Activated CD8-positive, alpha-beta T cell treated with anti-CD3 and anti-CD28 coated beads for 36 hours (primary cell): ENCODE data around the gene PHLDB1. TPM values are rescaled to one million over a fixed set of nuclear protein-coding genes. Genes with fewer than 3 reads are reported as not detected.

Experiments used
- ATAC-seq: fragments of 200-7000 bp; cut with Tn5 transposase; one replicate; pipeline ENCODE4 v1.10.0; 2021; ENCODE audit warnings: mild to moderate bottlenecking, moderate library complexity
- CTCF ChIA-PET: fragments of 350-600 bp; sonication (Branson Sonifier 250); formaldehyde crosslinking; loops from one replicate; lab custom pipeline; 2021; ENCODE audit warnings: antibody characterized with exemption; lab: Charles Lee
- POLR2A ChIA-PET: fragments of 350-600 bp; sonication (Branson Sonifier 250); formaldehyde crosslinking; loops from one replicate; lab custom pipeline; 2021; ENCODE audit warnings: antibody characterized with exemption; lab: Charles Lee
- DNase-seq: peaks from one replicate; pipeline ENCODE4 v3.0.0-alpha.2; 2020
- H3K27ac Mint-ChIP-seq: one replicate; pipeline ENCODE4 v1.8.0; 2021; ENCODE audit warnings: mild to moderate bottlenecking, mixed read lengths
- H3K27me3 Mint-ChIP-seq: one replicate; pipeline ENCODE4 v1.8.0; 2021; ENCODE audit warnings: mixed read lengths
- H3K36me3 Mint-ChIP-seq: one replicate; pipeline ENCODE4 v1.8.0; 2021; ENCODE audit warnings: low read depth, mixed read lengths
- H3K4me1 Mint-ChIP-seq: one replicate; pipeline ENCODE4 v1.8.0; 2021; ENCODE audit warnings: low read depth, mixed read lengths
- H3K4me3 Mint-ChIP-seq: one replicate; pipeline ENCODE4 v1.8.0; 2021; ENCODE audit warnings: mild to moderate bottlenecking, moderate library complexity, mixed read lengths
- H3K9me3 Mint-ChIP-seq: one replicate; pipeline ENCODE4 v1.8.0; 2021; ENCODE audit warnings: mixed read lengths
- intact Hi-C: fragments of 100-400 bp; cut with micrococcal nuclease; formaldehyde crosslinking; loops from one replicate; pipeline ENCODE4 v1.10.0; 2022
- total RNA-seq, 2 experiments: library from RNA; stranded (reverse); gene quantifications; one replicate each; pipeline ENCODE4 v1.2.3, GENCODE V29; 2021
- TF ChIP-seq, protein P1 (sequence below): fragments of 200-600 bp; IDR thresholded peaks from one replicate; pipeline ENCODE4 v1.8.0; 2022; ENCODE audit warnings: antibody characterized with exemption, mild to moderate bottlenecking

Gene PHLDB1
- total RNA-seq, 2 experiments from 2014 or later, result 3.0 to 5.1 TPM

DNA sequence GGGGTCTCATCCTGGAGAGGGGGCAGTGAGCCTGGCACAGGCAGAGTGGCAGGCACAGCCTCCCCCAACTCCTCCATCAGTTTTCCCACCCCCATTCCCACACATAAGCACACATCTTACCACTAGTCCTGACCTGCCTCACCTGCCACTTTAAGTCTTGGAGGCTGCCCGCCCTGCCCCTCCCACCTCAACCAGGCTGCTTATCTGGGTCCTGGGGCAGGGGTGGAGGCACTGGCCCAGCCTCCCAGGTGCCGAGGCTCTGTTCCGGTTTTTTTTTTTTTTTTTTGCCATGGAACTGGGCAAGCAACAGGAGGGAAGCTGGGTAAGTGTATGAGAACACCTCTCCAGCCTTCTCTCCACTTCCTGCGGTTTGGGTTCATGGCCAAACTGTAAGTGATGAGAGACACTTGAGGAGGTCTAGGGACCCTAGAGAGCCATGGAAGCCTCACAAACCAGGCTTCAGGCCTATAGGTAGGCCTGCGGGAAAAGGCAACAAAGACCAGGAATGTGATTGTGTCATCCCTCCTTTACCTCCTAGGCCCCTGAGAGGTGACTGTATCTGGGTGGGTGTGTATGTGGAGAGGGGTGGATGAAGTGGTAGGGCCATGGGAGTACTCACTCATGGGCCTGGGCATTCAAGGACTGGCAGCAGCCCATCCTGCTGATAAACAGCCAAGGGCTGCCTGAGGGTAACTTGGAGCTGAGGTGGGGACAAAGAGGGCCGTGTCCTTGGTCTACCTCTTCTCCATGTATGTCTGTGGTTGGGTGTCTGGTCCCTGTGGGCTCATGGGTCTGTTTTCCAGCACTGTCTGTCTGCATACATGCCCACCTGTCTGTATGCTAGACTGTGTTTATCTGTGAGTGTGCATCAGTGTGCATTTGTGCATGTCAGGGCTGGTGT is 22.6 kb downstream of the PHLDB1 start:
- ChIA-PET CTCF (no interaction called here), POLR2A (no interaction called here)
- intact Hi-C loops, result no loop called here
- no peaks in the 10 kb centered on the region for H3K4me1 Mint-ChIP-seq
- H3K4me3 Mint-ChIP-seq, result no peak overlapping the region
- H3K9me3 Mint-ChIP-seq, result no peaks in the 10 kb centered on the region
- no peak overlapping the region for H3K27ac Mint-ChIP-seq
- ATAC-seq (no peak), DNase-seq (no peak)
- TF ChIP-seq, protein P1, sequence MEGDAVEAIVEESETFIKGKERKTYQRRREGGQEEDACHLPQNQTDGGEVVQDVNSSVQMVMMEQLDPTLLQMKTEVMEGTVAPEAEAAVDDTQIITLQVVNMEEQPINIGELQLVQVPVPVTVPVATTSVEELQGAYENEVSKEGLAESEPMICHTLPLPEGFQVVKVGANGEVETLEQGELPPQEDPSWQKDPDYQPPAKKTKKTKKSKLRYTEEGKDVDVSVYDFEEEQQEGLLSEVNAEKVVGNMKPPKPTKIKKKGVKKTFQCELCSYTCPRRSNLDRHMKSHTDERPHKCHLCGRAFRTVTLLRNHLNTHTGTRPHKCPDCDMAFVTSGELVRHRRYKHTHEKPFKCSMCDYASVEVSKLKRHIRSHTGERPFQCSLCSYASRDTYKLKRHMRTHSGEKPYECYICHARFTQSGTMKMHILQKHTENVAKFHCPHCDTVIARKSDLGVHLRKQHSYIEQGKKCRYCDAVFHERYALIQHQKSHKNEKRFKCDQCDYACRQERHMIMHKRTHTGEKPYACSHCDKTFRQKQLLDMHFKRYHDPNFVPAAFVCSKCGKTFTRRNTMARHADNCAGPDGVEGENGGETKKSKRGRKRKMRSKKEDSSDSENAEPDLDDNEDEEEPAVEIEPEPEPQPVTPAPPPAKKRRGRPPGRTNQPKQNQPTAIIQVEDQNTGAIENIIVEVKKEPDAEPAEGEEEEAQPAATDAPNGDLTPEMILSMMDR, result no peak
- H3K27me3 Mint-ChIP-seq, result no peaks in the 10 kb centered on the region
- no peaks in the 10 kb centered on the region for H3K36me3 Mint-ChIP-seq

DNA sequence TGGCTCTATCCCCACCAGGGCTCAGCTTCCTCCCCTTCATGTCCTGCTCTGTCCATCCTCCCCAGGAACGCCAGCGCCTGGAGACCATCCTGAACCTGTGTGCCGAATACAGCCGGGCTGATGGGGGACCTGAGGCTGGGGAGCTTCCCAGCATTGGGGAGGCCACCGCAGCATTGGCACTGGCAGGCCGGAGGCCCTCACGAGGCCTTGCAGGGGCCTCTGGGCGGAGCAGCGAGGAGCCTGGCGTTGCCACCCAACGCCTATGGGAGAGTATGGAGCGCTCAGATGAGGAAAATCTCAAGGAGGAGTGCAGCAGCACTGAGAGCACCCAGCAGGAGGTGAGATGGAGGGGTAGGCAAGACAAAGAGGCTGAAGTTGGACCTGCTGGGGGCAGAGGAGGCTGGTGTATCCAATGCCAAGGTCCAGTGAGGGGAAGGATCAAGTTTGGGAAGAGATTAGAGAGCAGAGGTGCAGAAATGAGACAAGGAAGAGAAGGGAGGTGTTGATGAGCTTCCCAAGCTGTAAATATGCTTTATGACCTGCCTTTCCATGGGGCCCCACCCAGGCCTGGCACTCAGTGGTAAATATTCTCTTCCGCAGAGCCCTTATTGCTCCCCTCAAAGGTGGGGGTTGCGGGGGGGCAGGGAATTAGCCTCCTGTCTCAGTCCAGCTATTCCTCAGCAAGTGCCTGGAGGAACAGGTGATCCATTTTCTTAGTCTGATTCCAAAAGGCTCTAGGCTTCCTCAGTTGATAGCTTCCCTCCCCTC is 23.9 kb downstream of the PHLDB1 start:
- DNase-seq, result no peak
- no peaks in the 10 kb centered on the region for H3K9me3 Mint-ChIP-seq
- CTCF ChIA-PET, result interaction anchor here (1.2 kb wide), 2 partner anchors 12 to 58 kb away, joined by 3 to 4 read pairs; no protein-coding TSS in a partner anchor
- no peaks in the 10 kb centered on the region for H3K27me3 Mint-ChIP-seq
- no peaks in the 10 kb centered on the region for H3K4me1 Mint-ChIP-seq
- intact Hi-C loops, result no loop called here
- H3K4me3 Mint-ChIP-seq, result no peak overlapping the region
- H3K27ac Mint-ChIP-seq, result no peak overlapping the region
- no peaks in the 10 kb centered on the region for H3K36me3 Mint-ChIP-seq
- ATAC-seq, result no peak
- POLR2A ChIA-PET, result no interaction called here
- TF ChIP-seq, protein P1, result no peak

DNA sequence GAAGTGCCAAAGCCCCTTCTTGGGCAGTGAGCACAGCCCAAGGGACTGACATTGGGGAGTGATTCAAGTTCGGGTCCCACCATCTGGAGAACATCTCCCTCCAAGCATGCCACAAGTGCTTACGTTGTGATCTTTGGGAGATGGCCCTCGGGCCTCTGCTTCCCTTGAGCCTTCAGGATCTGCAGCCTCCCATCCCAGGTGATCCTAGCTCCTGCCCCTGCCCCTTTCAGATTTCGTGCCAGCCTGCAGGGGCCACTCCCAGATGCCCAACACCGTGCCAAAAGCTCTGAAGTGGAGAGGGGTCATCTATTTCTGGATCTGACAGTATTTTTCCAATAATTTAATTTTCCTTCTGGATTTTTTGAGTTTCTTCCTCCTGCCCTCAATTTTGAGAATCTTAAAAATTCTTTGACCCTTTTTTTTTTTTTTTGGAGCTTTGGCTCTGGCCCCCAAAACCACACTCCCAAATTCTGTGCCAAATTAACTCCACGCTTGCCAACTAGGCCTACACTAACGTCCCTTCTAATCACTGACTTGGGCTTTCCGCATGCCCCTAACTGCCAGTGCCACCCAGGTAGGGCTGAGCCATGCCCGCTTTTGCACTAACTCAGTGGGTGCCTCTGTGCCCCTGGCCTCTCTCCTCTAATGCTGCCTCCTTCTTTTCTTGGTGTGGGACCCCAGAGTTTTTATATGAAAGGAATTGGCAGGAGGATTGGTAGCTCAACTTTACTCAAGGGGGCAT is 25.3 kb downstream of the PHLDB1 start:
- TF ChIP-seq, protein P1, result no peak
- ATAC-seq, result no peak
- no peak for DNase-seq
- Mint-ChIP-seq H3K4me3 (no peak overlapping the region), H3K27me3 (no peaks in the 10 kb centered on the region), H3K36me3 (no peaks in the 10 kb centered on the region), H3K4me1 (no peaks in the 10 kb centered on the region), H3K9me3 (no peaks in the 10 kb centered on the region), H3K27ac (no peak overlapping the region)
- ChIA-PET CTCF (interaction anchor here (1.1 to 1.2 kb wide), 3 partner anchors 10 to 57 kb away, joined by 3 to 4 read pairs (median 3); no protein-coding TSS in a partner anchor), POLR2A (interaction anchor here (0.7 kb wide), 1 partner anchor 36 kb away, joined by 3 read pairs; no protein-coding TSS in a partner anchor)
- intact Hi-C loops, result no loop called here

DNA sequence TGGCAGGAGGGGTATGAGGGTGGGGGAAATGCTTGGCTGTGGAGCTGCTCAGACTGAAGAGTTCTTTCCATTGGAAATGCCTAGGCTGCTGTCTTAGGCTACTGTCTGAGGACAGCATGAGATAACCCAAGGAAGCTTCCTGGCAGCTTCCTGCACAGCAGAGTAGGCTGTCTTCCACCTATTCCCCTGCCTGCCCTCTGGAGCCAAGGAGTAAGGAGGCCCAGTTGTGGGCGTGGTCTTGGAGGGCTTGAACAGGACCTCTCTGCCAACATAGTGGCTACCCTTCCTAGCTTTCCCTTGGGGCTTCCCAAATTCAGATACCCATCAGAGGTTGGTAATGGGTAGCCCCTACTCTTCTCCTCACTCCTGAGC is 25.9 kb downstream of the PHLDB1 start:
- Mint-ChIP-seq H3K4me1 (no peaks in the 10 kb centered on the region), H3K36me3 (no peaks in the 10 kb centered on the region), H3K27me3 (no peaks in the 10 kb centered on the region), H3K4me3 (no peak overlapping the region), H3K27ac (no peak overlapping the region), H3K9me3 (no peaks in the 10 kb centered on the region)
- CTCF ChIA-PET, result interaction anchor here (1.0 to 1.1 kb wide), 2 partner anchors 11 to 57 kb away, joined by 3 read pairs; no protein-coding TSS in a partner anchor
- DNase-seq (no peak), ATAC-seq (no peak)
- intact Hi-C loops, result no loop called here
- POLR2A ChIA-PET, result interaction anchor here (0.7 to 1.0 kb wide), 2 partner anchors 35 kb away, joined by 3 to 4 read pairs; no protein-coding TSS in a partner anchor
- TF ChIP-seq, protein P1, result no peak
